HepG2 (cell line): ENCODE results near the gene CA11. TPM values are rescaled to one million over a fixed set of nuclear protein-coding genes. Genes with fewer than 3 reads are reported as not detected.

ENCODE experiments used
- ARNT2 ChIP-seq: sonication (generic); formaldehyde crosslinking; IDR thresholded peaks from 2 replicates; pipeline ENCODE4 v1.8.0; 2022; ENCODE audit warnings: mild to moderate bottlenecking, low read depth, missing genetic modification reagents, moderate library complexity
- ATM ChIP-seq: fragments of 450-650 bp; IDR thresholded peaks from 2 replicates; pipeline ENCODE4 v1.7.1; 2017; ENCODE audit warnings: mild to moderate bottlenecking, borderline replicate concordance
- GABPB1 ChIP-seq: IDR thresholded peaks from 2 replicates; pipeline ENCODE4 v1.6.1; 2016; ENCODE audit warnings: mild to moderate bottlenecking, missing genetic modification reagents, moderate library complexity, missing compliant biosample characterization
- HDAC6 ChIP-seq: fragments of 200-600 bp; sonication (generic); IDR thresholded peaks from 2 replicates; pipeline ENCODE4 v1.7.0; 2017; ENCODE audit warnings: mild to moderate bottlenecking, antibody characterized with exemption, low read length, low read depth
- IRF9 ChIP-seq: sonication (generic); formaldehyde crosslinking; IDR thresholded peaks from 2 replicates; pipeline ENCODE4 v1.8.0; 2022; ENCODE audit warnings: missing genetic modification reagents, mild to moderate bottlenecking, borderline replicate concordance
- MAF1 ChIP-seq: sonication (generic); formaldehyde crosslinking; IDR thresholded peaks from 2 replicates; pipeline ENCODE4 v1.5.0; 2020; ENCODE audit warnings: missing genetic modification reagents, borderline replicate concordance
- NFKB2 ChIP-seq: sonication (generic); formaldehyde crosslinking; IDR thresholded peaks from 2 replicates; pipeline ENCODE4 v1.4.0; 2020; ENCODE audit warnings: missing genetic modification reagents, borderline replicate concordance
- PCBP1 ChIP-seq: fragments of 200-400 bp; formaldehyde crosslinking; IDR thresholded peaks from 2 replicates; pipeline ENCODE4 v1.6.1; 2017; ENCODE audit warnings: mild to moderate bottlenecking, low read depth, low read length, borderline replicate concordance
- SOX6 ChIP-seq, 2 experiments: fragments of 450-650 bp in 1 of 2; sonication (generic) in 1 of 2; formaldehyde crosslinking in 1 of 2; IDR thresholded peaks; 2 replicates each; pipeline versions ENCODE4 v1.4.0 to v1.6.1; 2017 to 2020; ENCODE audit warnings: antibody characterized with exemption in 1 of 2, mild to moderate bottlenecking in 1 of 2, missing genetic modification reagents in 1 of 2
- ZNF318 ChIP-seq: sonication (generic); formaldehyde crosslinking; IDR thresholded peaks from 2 replicates; pipeline ENCODE4 v1.4.0; 2020; ENCODE audit warnings: mild to moderate bottlenecking, missing genetic modification reagents
- ZNF33A ChIP-seq: sonication (generic); formaldehyde crosslinking; IDR thresholded peaks from 2 replicates; pipeline ENCODE4 v1.5.1; 2020; ENCODE audit warnings: missing genetic modification reagents, mild to moderate bottlenecking, moderate library complexity, borderline replicate concordance
- ZNF512 ChIP-seq: sonication (generic); formaldehyde crosslinking; IDR thresholded peaks from 2 replicates; pipeline ENCODE4 v1.4.0; 2020; ENCODE audit warnings: mild to moderate bottlenecking, missing genetic modification reagents
- ZNF589 ChIP-seq: sonication (generic); formaldehyde crosslinking; conservative IDR thresholded peaks from 2 replicates; pipeline ENCODE4 v1.8.0; 2022; ENCODE audit warnings: mild to moderate bottlenecking, moderate library complexity, missing genetic modification reagents
- ZNF781 ChIP-seq: sonication (generic); formaldehyde crosslinking; IDR thresholded peaks from 2 replicates; pipeline ENCODE4 v1.5.1; 2020; ENCODE audit warnings: borderline replicate concordance, mild to moderate bottlenecking, missing genetic modification reagents; ENCODE audit errors: not compliant biosample characterization
- ZNF784 ChIP-seq: sonication (generic); formaldehyde crosslinking; IDR thresholded peaks from 2 replicates; pipeline ENCODE4 v1.5.1; 2020; ENCODE audit warnings: missing genetic modification reagents, mild to moderate bottlenecking, borderline replicate concordance
- ZSCAN31 ChIP-seq: sonication (generic); formaldehyde crosslinking; IDR thresholded peaks from 2 replicates; pipeline ENCODE4 v1.5.0; 2020; ENCODE audit warnings: low read depth, mild to moderate bottlenecking, missing genetic modification reagents
- polyA plus RNA-seq, 8 experiments: library from polyadenylated mRNA; depleted of rRNA in 3 of 8; stranded (reverse) in 7 of 8; unstranded in 1 of 8; fragments of >200 nt; fragmentation: Illumina TruSeq in 4 of 8; extraction: Trizol in 4 of 8; gene quantifications; 2 replicates each; pipeline versions ENCODE4 v1.2.1 to v1.2.3, GENCODE V29; 2011 to 2016; ENCODE audit warnings: low read depth in 4 of 8, missing spikeins in 1 of 8, mixed read lengths in 1 of 8; ENCODE audit not compliant: insufficient read depth in 1 of 8
- total RNA-seq, 5 experiments: library from RNA; depleted of rRNA; stranded (reverse); fragments of >200 nt; fragmentation: Illumina TruSeq; extraction: Trizol; gene quantifications; 2 replicates each; pipeline ENCODE4 v1.2.3, GENCODE V29; 2016; ENCODE audit warnings: low read depth in 1 of 5

Gene CA11
- total and polyA plus RNA-seq, 2 of the 13 experiments (the other 11 are each of a cell fraction or from before 2014, with no cell fraction given) = 0.41 to 0.58 TPM

- TF ChIP-seq ZNF318 (no peak), MAF1 (CRISPR knock-in tag) (no peak), NFKB2 (CRISPR knock-in tag) (no peak; the same call in 1 of the 2 replicates), ZNF781 (CRISPR knock-in tag) (no peak), IRF9 (no peak), PCBP1 (peak; percentile 79; the same call in 1 of the 2 replicates), ZSCAN31 (CRISPR knock-in tag) (no peak), ATM (no peak), ZNF33A (no peak), ARNT2 (CRISPR knock-in tag) (no peak), SOX6 (IDR thresholded peaks at IDR 0.05) (no peak), SOX6 (CRISPR knock-in tag; IDR thresholded peaks at IDR 0.05) (no peak), ZNF589 (CRISPR knock-in tag) (no peak), HDAC6 (no peak), GABPB1 (CRISPR knock-in tag) (peak; percentile 58; the same call in 1 of the 2 replicates), ZNF512 (CRISPR knock-in tag) (no peak), ZNF784 (CRISPR knock-in tag) (no peak)
Observed at GRCh38 chr19:48588670-48589401, 57.2 kb downstream of the CA11 start (continued).
